Measurements from ENCODE around the gene TSPAN15. TPM values are rescaled to one million over a fixed set of nuclear protein-coding genes. Genes with fewer than 3 reads are reported as not detected.

The TSPAN15 gene
- total RNA-seq (10 to 100 TPM; 52.4 to 67.9 TPM), polyA plus RNA-seq (ENCODE audit: insufficient read length in 6 of 6) (10 to 100 TPM; 34.4 to 43.9 (median 38.9) TPM)
- long read RNA-seq, donor 1, transcript TSPAN15-201 (8 exons, 1,698 nt), result major isoform, 19 of 23 reads
- long read RNA-seq, donor 1, partial matches to known transcripts, result 0 of 23 reads
- long read RNA-seq, donor 1, other reads (novel, unspliced or antisense), result 0 of 23 reads
- long read RNA-seq, donor 2, transcript TSPAN15-201 (8 exons, 1,698 nt), result major isoform, 11 of 17 reads
- long read RNA-seq, donor 2, transcript TSPAN15-206 (2 exons, 616 nt), result minor isoform, 5 of 17 reads
- long read RNA-seq, donor 2, partial matches to known transcripts, result 0 of 17 reads
- long read RNA-seq, donor 2, other reads (novel, unspliced or antisense), result 0 of 17 reads
- long read RNA-seq, donor 3, transcript TSPAN15-201 (8 exons, 1,698 nt), result major isoform, 7 of 7 reads
- long read RNA-seq, donor 3, partial matches to known transcripts, result 0 of 7 reads
- long read RNA-seq, donor 3, other reads (novel, unspliced or antisense), result 0 of 7 reads
- long read RNA-seq, donor 4, transcript TSPAN15-201 (8 exons, 1,698 nt), result major isoform, 30 of 49 reads
- long read RNA-seq, donor 4, partial matches to known transcripts, result 0 of 49 reads
- long read RNA-seq, donor 4, other reads (novel, unspliced or antisense), result 18 of 49 reads
- long read RNA-seq, donor 5, transcript TSPAN15-201 (8 exons, 1,698 nt), result major isoform, 13 of 14 reads
- long read RNA-seq, donor 5, partial matches to known transcripts, result 0 of 14 reads
- long read RNA-seq, donor 5, other reads (novel, unspliced or antisense), result 0 of 14 reads
- long read RNA-seq, donor 6, transcript TSPAN15-201 (8 exons, 1,698 nt), result major isoform, 17 of 18 reads
- long read RNA-seq, donor 6, partial matches to known transcripts, result 0 of 18 reads
- long read RNA-seq, donor 6, other reads (novel, unspliced or antisense), result 0 of 18 reads
- long read RNA-seq, donor 7, transcript TSPAN15-201 (8 exons, 1,698 nt), result major isoform, 8 of 8 reads
- long read RNA-seq, donor 7, partial matches to known transcripts, result 0 of 8 reads
- long read RNA-seq, donor 7, other reads (novel, unspliced or antisense), result 0 of 8 reads
- long read RNA-seq, donor 8, transcript TSPAN15-201 (8 exons, 1,698 nt), result major isoform, 11 of 14 reads
- long read RNA-seq, donor 8, partial matches to known transcripts, result 0 of 14 reads
- long read RNA-seq, donor 8, other reads (novel, unspliced or antisense), result 0 of 14 reads
- long read RNA-seq, donor 9, result 0 reads
- long read RNA-seq, donor 10, transcript TSPAN15-201 (8 exons, 1,698 nt), result major isoform, 31 of 38 reads
- long read RNA-seq, donor 10, partial matches to known transcripts, result 2 of 38 reads
- long read RNA-seq, donor 10, other reads (novel, unspliced or antisense), result 5 of 38 reads
- long read RNA-seq, donor 11, transcript TSPAN15-207 (6 exons, 693 nt), result major isoform, 5 of 10 reads
- long read RNA-seq, donor 11, transcript TSPAN15-201 (8 exons, 1,698 nt), result major isoform, 5 of 10 reads
- long read RNA-seq, donor 11, partial matches to known transcripts, result 0 of 10 reads
- long read RNA-seq, donor 11, other reads (novel, unspliced or antisense), result 0 of 10 reads
- long read RNA-seq, donor 12, transcript TSPAN15-201 (8 exons, 1,698 nt), result major isoform, 7 of 7 reads
- long read RNA-seq, donor 12, partial matches to known transcripts, result 0 of 7 reads
- long read RNA-seq, donor 12, other reads (novel, unspliced or antisense), result 0 of 7 reads

DNA sequence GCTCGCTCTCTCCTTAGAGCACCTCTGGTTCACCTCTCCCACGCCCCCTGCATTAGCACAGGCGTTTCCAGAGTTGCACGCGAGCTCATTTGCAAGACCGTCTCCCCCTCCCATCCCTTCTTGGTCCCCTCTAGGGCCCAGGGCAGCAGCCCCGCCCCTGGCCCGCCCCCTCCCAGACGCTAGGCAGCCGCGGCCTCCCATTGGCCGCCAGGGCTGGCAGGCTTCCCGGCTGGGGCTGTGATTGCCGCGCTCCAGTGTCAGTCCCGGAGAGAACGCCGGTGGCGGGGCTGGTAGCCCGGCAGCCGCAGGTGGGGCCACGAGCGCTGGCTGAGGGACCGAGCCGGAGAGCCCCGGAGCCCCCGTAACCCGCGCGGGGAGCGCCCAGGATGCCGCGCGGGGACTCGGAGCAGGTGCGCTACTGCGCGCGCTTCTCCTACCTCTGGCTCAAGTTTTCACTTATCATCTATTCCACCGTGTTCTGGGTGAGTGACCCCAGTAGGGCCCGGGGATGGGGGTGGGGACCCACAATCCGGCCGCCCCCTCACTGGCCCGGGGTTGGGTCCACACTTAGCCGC is at the start of gene TSPAN15:
TSS of gene TSPAN15 (plus strand) at position 257 of the 575 bp plus-strand sequence. CDS start at position 387, 130 bp downstream.
- peak; percentile 94 for ATAC-seq
- Histone ChIP-seq H3K27ac (peak within 1 kb of the TSS; percentile 74 to 82), H3K4me3 (peak within 1 kb of the TSS; percentile 59 to 68), H3K4me1 (peaks cover 27 to 54% of the 10 kb centered on the region in 2 donors), H3K27me3 (peaks cover 0 to 22% of the 10 kb centered on the region in 2 donors), H3K9me3 (no peaks in the 10 kb centered on the region), H3K36me3 (no peaks in the 10 kb centered on the region)
- DNase-seq, result peak; percentile 71 to 94 (median 92)
- intact Hi-C loops (cut with DNase I), result no loop called here
- TF ChIP-seq CTCF (IDR thresholded peaks at IDR 0.05), result no peak

GRCh38 chr10:69402386-69402785 is 48.9 kb upstream of the TSPAN15 start:
- H3K36me3 ChIP-seq, result peaks cover 0 to 70% of the 10 kb centered on the region in 2 donors
- TF ChIP-seq CTCF (IDR thresholded peaks at IDR 0.05), result no peak
- no peaks in the 10 kb centered on the region for H3K27me3 ChIP-seq
- H3K4me3 ChIP-seq, result no peak overlapping the region
- ATAC-seq (no peak), DNase-seq (no peak)
- H3K27ac ChIP-seq, result no peak overlapping the region
- intact Hi-C loops (cut with DNase I), result no loop called here
- no peaks in the 10 kb centered on the region for H3K9me3 ChIP-seq
- peaks cover 0 to 20% of the 10 kb centered on the region in 2 donors for H3K4me1 ChIP-seq

GRCh38 chr10:69403066-69403465 is 48.2 kb upstream of the TSPAN15 start:
- no peak for DNase-seq
- Histone ChIP-seq H3K4me3 (no peak overlapping the region), H3K27ac (no peak overlapping the region), H3K36me3 (peaks cover 0 to 64% of the 10 kb centered on the region in 2 donors), H3K9me3 (no peaks in the 10 kb centered on the region), H3K4me1 (peaks cover 1 to 26% of the 10 kb centered on the region in 2 donors), H3K27me3 (no peaks in the 10 kb centered on the region)
- no peak for ATAC-seq
- TF ChIP-seq CTCF (IDR thresholded peaks at IDR 0.05), result no peak
- intact Hi-C loops (cut with DNase I), result no loop called here

- DNase-seq, result no peak
- H3K27ac ChIP-seq, result no peak overlapping the region
- no peaks in the 10 kb centered on the region for H3K9me3 ChIP-seq
- ATAC-seq, result no peak
- no peak overlapping the region for H3K4me3 ChIP-seq
- no peaks in the 10 kb centered on the region for H3K27me3 ChIP-seq
- TF ChIP-seq CTCF (IDR thresholded peaks at IDR 0.05), result no peak
- intact Hi-C loops (cut with DNase I), result no loop called here
- peaks cover 0 to 59% of the 10 kb centered on the region in 2 donors for H3K36me3 ChIP-seq
- peaks cover 4 to 30% of the 10 kb centered on the region in 2 donors for H3K4me1 ChIP-seq
These were observed 47.7 kb upstream of the TSPAN15 start for GRCh38 chr10:69403519-69403918.

Data from left lung (tissue), 14 donors.